Fibroblast of pulmonary artery (primary cell): ENCODE measurements around the gene CCL21.

Source experiments
- DNase-seq: peaks from one replicate; pipeline ENCODE4 v3.0.0-alpha.2; 2010; ENCODE audit warnings: low read depth
- H3K4me3 ChIP-seq: replicated peaks from 2 replicates; pipeline ENCODE4 v1.5.1; 2011; ENCODE audit warnings: low read depth, mild to moderate bottlenecking, control low read depth, low read length, moderate library complexity
- TF ChIP-seq, protein P1 (sequence below): IDR thresholded peaks from 2 replicates; pipeline ENCODE4 v1.5.1; 2011; ENCODE audit warnings: mild to moderate bottlenecking, control low read depth, low read length, inconsistent platforms; ENCODE audit errors: missing control alignments

Gene CCL21

DNA sequence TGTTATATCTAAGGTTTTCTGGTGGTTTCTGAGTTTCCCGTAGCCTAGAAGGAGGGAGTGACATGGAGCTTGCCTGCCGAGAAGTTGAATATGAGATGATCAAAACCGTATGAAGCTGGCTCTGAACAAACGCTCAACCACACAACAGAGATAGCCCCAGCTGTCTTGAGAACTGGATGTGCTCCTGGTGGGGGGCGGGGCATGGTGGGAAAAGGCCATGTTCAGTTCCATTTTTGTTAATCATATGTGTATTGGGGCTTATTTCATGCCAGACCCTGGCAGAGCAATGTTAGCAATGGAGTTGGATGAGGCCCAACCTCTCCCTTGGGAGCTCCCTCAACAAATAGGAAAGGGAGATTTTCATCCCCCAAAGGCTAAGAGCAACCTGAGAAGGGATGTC is 23.7 kb downstream of the CCL21 start:
- TF ChIP-seq, protein P1, sequence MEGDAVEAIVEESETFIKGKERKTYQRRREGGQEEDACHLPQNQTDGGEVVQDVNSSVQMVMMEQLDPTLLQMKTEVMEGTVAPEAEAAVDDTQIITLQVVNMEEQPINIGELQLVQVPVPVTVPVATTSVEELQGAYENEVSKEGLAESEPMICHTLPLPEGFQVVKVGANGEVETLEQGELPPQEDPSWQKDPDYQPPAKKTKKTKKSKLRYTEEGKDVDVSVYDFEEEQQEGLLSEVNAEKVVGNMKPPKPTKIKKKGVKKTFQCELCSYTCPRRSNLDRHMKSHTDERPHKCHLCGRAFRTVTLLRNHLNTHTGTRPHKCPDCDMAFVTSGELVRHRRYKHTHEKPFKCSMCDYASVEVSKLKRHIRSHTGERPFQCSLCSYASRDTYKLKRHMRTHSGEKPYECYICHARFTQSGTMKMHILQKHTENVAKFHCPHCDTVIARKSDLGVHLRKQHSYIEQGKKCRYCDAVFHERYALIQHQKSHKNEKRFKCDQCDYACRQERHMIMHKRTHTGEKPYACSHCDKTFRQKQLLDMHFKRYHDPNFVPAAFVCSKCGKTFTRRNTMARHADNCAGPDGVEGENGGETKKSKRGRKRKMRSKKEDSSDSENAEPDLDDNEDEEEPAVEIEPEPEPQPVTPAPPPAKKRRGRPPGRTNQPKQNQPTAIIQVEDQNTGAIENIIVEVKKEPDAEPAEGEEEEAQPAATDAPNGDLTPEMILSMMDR, result no peak
- DNase-seq, result no peak

DNA sequence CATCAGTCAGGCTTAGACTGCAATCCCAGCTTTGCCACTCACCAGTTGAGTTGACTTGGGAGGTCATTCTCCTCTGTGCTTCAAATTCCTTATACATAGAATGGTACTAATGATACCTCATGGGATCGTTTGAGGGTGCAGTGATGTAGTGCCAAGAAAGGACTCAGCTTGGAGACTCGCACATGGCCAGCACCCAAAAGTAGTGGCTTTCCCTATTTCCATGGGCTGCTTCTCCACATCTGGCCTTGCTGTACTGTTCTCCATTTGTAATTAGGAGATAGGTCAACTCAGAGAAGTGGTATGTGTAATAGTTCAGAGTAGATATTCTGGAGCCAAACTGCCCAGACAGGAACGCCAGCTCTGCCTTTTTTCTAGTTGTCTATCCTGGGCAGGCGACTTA is 24.3 kb downstream of the CCL21 start:
- no peak for DNase-seq
- H3K4me3 ChIP-seq, result no peak overlapping the region
- TF ChIP-seq, protein P1, result no peak

More for the DNA sequence above, 23.7 kb downstream of the CCL21 start:
- H3K4me3 ChIP-seq, result no peak overlapping the region

DNA sequence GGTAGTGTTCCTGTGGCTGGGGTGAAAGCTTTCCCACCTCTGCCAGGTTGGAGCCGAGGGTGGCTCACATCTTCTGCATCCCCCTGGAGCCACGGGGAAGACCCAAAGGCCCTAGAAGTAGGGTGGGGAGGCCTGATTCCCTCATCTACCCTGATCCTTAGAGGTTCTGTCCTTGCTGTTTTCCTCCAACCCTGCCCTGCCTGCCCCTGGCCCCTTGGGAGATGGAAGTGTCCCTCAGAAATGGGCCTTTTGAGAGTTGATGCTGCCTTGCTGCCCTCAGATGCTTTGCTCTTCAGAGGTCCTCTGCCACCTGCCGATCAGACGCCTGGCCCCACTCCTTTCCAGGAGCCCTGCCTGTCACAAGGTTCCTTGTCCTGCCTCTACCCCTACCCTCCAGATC is 25.1 kb downstream of the CCL21 start:
- H3K4me3 ChIP-seq, result no peak overlapping the region
- TF ChIP-seq, protein P1, result no peak
- no peak for DNase-seq

DNA sequence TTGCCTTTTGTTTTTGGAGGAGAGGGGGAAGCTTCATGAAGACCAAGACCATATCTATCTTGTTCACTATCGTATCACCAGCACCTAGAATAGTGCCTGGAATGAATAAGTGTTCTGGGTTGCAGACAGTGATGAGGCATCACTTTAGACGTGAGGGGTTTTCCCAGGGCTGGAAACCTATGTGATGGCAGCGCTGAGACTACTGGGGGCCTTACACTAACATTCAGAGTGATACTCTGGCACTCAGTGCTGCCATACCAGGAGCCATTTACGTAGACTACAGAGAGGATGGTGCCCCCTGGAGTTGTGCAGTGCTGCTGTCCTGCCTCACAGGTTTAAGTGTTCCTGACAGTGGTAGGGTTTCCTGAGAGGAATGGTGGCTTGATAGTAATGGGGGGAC is 25.8 kb downstream of the CCL21 start:
- TF ChIP-seq, protein P1, result no peak

DNA sequence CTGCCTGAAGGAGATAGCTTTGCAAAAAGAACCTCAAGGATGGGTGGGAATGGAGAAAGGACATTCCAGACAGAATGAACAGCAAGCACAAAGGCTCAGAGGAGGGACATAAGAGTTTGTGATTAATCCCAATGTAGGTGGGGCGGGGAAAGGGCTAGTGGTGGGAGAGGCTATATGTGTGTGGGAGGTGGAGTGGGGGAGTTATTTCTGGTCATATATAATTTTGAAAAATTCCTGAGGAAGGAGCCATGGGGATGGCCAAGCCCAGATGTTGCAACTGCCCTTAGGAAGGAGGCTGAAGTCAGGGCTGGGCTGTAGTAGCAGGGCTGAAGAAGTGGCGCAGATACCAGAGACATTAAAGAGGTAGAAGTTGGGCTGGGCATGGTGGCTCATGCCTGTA is 34.1 kb downstream of the CCL21 start:
- peak; percentile 65 for DNase-seq
- no peak overlapping the region for H3K4me3 ChIP-seq
- TF ChIP-seq, protein P1, result no peak

More for the DNA sequence above, 25.8 kb downstream of the CCL21 start:
- DNase-seq, result no peak
- no peak overlapping the region for H3K4me3 ChIP-seq

DNA sequence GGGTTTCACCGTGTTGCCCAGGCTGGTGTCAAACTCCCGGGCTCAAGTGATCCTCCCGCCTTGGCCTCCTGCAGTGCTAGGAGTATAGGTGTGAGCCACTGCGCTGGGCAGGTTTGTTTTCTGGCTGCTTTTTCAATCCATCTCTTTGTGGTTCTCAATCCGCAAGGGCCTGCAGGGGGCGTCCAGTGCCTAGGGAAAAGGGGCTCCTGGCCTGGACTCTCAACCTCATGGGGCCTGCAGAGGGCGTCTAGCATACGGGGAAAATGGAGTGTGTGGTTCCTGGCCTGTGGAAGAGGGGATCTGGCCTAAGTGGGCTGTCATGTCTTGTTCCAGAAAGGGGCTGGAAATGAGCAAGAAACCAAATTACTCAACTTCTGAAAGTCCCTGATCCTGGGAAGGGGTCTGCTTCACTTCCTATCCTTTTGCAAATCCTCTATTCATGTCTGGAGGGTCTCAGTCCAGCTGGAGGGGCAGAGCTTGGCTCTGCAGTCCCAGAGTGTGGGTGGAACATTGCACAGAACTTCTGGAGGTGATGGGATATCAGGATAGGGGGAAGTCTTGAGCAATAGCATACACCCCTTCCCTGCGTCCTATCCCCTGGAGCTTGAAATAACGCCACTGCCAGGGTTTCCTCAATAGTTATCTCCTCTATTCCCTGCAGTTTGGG is 34.8 kb downstream of the CCL21 start:
- H3K4me3 ChIP-seq, result no peak overlapping the region
- TF ChIP-seq, protein P1, result peak; percentile 96
- peak; percentile 83 for DNase-seq

DNA sequence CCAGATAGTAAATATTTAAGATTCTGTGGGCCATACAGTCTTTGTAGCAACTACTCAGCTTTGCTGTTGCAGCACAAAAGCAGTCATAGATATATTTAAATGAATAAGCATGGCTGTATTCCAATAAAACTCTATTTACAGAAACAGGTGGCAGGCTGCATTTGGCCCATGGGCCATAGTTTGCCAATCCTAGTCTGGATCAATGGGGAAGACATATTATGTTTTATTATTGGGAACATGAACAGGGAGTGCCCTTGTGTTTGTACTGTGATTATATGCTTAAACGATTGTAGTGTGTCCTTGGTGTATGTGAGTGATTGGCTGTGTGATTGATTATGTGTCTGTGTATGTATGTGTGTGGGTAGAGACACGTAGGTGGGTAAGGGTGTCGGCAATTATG is 35.5 kb downstream of the CCL21 start:
- DNase-seq, result no peak
- TF ChIP-seq, protein P1, result no peak
- H3K4me3 ChIP-seq, result no peak overlapping the region
